ENCODE measurements around the gene GUSB. TPM values are rescaled to one million over a fixed set of nuclear protein-coding genes. Genes with fewer than 3 reads are reported as not detected.
A peak's percentile ranks its signal among the peaks of the same experiment; 100 is the strongest.
"Not testable (repeated sequence)": the region's sequence is repeated elsewhere in the genome, so short reads cannot be mapped to it uniquely, and the experiment has no call there.

GUSB gene
- 39.9 TPM for polyA plus RNA-seq (2012; ENCODE audit: missing spikeins)

DNA sequence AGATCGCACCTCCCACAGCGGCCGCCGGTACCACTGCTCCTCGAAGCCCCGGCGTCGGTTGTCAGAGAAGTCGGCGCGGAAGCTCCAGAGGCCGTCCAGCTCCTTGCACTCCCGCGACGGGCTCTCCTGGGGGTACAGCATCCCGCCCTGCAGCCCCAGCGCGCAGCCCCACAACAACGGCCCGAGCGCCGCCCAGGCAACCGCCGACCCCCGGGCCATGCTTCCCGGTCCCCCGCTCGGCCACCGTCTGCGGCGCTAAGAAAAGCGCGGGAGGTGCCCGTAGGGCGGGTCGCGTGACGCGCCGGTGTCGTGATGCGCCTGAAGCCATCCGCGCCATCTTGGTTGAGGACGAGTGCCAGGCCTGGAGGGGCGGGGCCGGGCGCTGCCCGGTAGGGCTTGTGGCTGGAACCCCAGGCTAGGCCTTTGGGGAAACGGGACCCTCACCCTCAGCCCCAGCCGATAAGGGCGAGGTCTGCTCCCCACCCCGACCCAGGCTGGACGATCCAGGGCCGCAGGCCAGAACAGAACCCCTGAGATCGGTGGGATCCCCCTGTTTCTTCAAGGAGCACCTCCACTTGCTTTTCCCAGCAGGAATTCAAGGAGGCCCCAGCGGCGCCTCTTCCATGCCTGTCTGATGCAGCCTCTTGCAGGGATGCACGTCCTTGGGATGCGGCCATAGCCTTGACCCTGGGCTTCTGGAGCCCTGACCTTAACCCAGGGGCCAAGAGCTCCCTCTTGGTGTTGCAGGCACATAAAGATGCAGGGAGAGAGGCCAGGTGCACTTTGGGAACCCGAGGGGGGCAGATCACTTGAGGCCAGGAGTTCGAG is at the start of gene GUSB:
TSS of gene GUSB (minus strand) at position 249 of the 828 bp plus-strand sequence. CDS start at position 219, 30 bp downstream.
- DNase-seq (ENCODE audit: insufficient read length) = peak; percentile 86
- FAIRE-seq = peak; percentile 95
- peak; percentile 76; the same call in 1 of the 2 replicates for TF ChIP-seq TAF1 (IDR thresholded peaks at IDR 0.05; ENCODE audit: borderline replicate concordance, low read depth, low read length)
- peak; percentile 91 for TF ChIP-seq POLR2A (IDR thresholded peaks at IDR 0.05; ENCODE audit: low read depth, low read length)
- peak; percentile 76 for TF ChIP-seq POLR2AphosphoS5 (IDR thresholded peaks at IDR 0.05; ENCODE audit: low read depth, low read length)

DNA sequence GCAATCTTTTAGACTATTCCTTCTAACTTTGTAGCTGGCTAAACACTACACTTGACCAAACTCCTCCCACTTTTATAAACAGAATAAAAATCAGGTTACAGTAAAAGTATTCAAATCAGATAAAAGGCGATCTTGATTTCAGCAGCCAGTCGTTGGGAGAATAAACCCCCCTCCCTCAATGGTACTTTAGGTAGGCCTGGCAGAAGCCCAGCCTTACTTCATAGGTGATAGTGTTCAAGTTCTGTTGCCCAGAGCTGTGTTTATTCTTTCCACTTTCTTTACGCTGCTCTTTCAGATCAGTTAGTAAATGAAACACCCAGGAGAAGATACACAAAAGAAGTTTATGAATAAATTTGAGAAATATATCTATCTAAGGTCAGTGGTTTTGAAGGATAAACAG is 46.3 kb upstream of the GUSB start:
- DNase-seq (ENCODE audit: insufficient read length); FAIRE-seq: not testable (repeated sequence)

DNA sequence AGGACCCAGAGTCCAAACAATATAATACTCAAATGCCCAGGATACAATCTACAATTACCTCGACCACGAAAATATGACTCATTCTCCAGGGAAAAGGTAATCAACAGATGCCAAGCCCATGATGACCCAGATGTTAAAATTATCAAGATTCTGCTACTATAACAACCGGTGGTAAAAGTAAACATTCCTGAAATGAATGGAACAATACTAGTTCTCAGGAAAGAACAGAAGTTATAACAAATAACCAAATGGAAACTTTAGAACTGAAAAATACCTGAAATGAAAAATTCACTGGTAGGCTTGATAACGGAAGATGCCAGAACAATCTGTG is 34.1 kb upstream of the GUSB start:
- DNase-seq (ENCODE audit: insufficient read length) = no peak
- no peak for TF ChIP-seq POLR2AphosphoS5 (IDR thresholded peaks at IDR 0.05; ENCODE audit: low read depth, low read length)
- TF ChIP-seq POLR2A (IDR thresholded peaks at IDR 0.05; ENCODE audit: low read depth, low read length) = no peak
- no peak for TF ChIP-seq TAF1 (IDR thresholded peaks at IDR 0.05; ENCODE audit: borderline replicate concordance, low read depth, low read length)
- no peak for FAIRE-seq

DNA sequence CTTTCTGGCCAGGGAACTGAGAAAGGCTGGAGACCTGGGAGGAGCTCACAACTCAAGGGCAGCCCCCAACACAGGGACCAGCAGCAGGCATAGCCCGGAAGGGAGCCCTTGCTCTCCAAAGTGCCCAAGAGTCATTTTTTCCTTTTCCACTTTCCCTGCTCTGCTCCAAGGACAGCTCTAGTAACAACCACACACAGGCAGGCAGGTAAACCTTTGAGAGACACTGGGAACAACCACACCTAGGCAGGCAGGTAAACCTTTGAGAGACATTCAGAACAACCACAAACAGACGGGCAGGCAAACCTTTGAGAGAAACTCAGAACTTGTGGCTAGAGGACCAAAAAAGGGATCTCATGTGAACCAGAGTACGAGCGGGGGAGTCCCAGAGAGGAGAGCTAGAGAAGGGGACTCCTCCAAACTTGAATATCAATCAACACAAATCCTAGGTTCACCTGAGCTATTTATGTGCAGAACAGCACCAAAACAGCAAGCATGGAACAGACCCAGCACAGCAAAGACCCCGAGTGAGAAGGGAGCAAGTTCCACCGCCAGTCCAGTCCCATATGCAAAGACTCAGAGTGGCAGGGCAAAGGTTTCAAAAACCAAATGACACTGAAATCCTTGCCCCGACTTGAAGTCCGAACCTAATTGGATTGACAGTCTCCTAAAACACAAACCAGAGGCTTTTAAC is 33.6 kb upstream of the GUSB start:
- no peak for DNase-seq (ENCODE audit: insufficient read length)
- FAIRE-seq = no peak
- TF ChIP-seq TAF1 (IDR thresholded peaks at IDR 0.05; ENCODE audit: borderline replicate concordance, low read depth, low read length) (no peak), POLR2AphosphoS5 (IDR thresholded peaks at IDR 0.05; ENCODE audit: low read depth, low read length) (no peak), POLR2A (IDR thresholded peaks at IDR 0.05; ENCODE audit: low read depth, low read length) (no peak)

DNA sequence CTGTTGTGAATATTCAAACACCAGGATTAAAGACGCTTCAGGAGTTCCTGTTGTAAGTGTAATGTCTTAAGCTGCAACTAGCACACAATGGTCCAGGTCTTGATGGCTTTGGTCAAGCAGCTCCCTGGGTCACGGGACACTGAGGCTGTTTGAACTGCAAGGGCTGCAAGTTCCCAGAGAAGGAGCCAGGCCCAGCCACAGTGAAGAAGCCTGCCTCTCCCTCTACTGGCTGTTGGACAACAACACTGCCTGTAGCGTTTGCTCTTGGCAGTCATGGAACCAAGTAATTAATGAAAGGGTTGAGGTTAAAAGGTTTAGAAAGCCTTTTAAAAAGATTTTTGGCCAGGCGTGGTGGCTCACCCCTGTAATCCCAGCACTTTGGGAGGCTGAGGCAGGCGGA is 31.9 kb upstream of the GUSB start:
- no peak for DNase-seq (ENCODE audit: insufficient read length)

DNA sequence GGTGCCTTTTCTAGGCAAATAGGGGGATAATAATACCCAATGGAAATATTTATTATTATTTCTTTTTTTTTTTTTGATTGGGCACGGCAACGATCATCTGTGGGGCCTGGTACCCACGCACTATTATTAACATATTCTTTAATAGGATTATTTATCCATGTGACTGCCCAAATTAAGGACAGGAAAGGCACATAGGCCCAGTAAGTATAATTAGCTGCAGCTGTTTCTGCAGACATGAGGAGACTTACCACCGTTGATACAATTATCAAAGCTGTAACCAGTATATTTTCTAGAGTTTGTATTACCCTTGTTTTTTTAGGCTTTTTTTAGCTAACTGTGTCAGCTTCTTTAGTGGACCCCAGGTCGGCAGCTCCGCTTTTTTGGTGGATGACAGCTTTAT is 25.2 kb upstream of the GUSB start:
- FAIRE-seq = no peak
- TF ChIP-seq POLR2AphosphoS5 (IDR thresholded peaks at IDR 0.05; ENCODE audit: low read depth, low read length) (no peak), POLR2A (IDR thresholded peaks at IDR 0.05; ENCODE audit: low read depth, low read length) (no peak), TAF1 (IDR thresholded peaks at IDR 0.05; ENCODE audit: borderline replicate concordance, low read depth, low read length) (no peak)
- DNase-seq (ENCODE audit: insufficient read length) = no peak

More for the DNA sequence above, 31.9 kb upstream of the GUSB start:
- no peak for FAIRE-seq
- no peak for TF ChIP-seq TAF1 (IDR thresholded peaks at IDR 0.05; ENCODE audit: borderline replicate concordance, low read depth, low read length)
- TF ChIP-seq POLR2AphosphoS5 (IDR thresholded peaks at IDR 0.05; ENCODE audit: low read depth, low read length) = no peak
- TF ChIP-seq POLR2A (IDR thresholded peaks at IDR 0.05; ENCODE audit: low read depth, low read length) = no peak

DNA sequence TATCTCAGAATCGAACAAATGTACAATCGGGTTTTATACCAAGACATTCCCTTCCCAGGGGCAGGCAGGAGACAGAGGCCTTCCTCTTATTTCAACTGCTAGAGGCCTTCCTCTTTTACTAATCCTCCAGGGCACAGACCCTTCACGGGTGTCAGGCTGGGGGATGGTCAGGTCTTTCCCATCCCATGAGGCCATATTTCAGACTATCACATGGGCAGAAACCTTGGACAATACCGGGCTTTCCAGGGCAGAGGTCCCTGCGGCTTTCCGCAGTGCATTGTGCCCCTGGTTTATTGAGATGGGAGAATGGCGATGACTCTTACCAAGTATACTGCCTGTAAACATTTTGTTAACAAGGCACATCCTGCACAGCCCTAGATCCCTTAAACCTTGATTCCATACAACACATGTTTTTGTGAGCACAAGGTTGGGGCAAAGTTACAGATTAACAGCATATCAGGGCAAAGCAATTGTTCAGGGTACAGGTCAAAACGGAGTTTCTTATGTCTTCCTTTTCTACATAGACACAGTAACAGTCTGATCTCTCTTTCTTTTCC is 23.2 kb upstream of the GUSB start:
- FAIRE-seq; DNase-seq (ENCODE audit: insufficient read length): not testable (repeated sequence)

DNA sequence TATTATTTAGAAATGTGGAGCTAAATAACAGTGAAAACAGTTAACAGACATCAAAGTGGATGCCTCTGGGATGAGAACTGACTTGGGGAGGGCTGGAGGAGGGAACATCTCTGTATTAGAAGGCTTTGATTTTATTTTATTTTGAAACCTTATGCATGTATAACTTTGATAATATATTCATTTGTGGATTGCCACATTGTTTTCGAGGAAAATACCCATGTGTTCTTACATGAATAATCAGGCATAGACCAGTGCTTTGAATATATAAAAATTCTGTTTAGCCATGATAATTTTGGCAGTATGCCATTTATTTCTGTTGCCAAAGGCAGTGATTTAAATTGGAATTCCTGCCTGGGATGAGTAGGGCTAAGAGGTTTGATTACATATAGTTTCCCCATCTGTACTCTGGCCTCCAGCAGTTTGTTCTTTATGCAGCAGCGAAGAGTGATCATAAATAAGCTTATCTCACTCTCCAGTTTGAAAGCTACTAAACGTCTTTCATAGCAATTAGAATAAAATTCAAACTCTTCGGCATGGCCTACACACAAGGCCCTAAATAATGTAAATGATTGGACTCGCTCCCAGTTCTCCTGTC is 18.9 kb upstream of the GUSB start:
- not testable (repeated sequence) for FAIRE-seq; DNase-seq (ENCODE audit: insufficient read length)

DNA sequence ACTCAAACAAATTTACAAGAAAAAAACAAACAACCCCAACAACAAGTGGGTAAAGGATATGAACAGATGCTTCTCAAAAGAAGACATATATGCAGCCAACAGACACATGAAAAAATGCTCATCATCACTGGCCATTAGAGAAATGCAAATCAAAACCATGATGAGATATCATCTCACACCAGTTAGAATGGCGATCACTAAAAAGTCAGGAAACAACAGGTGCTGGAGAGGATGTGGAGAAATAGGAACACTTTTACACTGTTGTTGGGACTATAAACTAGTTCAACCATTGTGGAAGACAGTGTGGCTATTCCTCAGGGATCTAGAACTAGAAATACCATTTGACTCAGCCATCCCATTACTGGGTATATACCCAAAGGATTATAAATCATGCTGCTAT is 13.0 kb upstream of the GUSB start:
- DNase-seq (ENCODE audit: insufficient read length); FAIRE-seq: not testable (repeated sequence)

DNA sequence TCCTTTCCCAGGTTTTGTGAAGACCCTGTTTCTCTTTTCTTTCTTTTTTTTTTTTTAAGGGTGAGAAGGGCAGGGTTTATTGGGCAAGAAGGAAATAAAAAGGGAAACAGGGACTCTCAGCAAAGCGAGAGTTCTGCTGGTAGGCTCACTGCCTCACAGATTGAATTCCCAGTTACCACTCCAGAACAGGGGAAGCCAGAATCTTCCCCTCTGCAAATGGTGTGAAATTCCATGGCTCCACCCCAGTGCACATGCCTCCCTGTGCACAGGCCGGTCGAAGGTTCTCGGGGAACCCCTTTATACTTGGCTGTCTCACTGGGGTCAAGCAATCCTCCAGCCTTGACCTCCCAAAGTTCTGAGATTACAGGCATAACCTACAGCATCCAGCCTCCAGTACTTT is 10.5 kb upstream of the GUSB start:
- TF ChIP-seq TAF1 (IDR thresholded peaks at IDR 0.05; ENCODE audit: borderline replicate concordance, low read depth, low read length) (no peak), POLR2A (IDR thresholded peaks at IDR 0.05; ENCODE audit: low read depth, low read length) (no peak), POLR2AphosphoS5 (IDR thresholded peaks at IDR 0.05; ENCODE audit: low read depth, low read length) (no peak)
- DNase-seq (ENCODE audit: insufficient read length) (no peak), FAIRE-seq (no peak)

DNA sequence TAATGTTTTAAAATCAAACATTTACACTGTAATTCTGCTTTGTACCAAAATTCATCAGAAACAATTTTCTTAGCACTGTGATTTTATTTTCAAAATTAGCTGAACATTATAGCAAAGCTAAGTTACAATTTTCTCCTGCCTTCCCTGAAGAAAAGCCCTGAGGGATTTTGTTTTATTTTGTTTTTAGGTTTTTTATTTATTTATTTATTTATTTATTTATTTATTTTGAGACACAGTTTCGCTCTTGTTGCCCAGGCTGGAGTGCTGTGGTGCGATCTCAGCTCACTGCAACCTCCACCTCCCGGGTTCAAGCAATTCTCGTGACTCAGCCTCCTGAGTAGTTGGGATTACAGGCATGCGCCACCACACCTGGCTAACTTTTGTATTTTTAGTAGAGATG is 9.8 kb upstream of the GUSB start:
- FAIRE-seq; DNase-seq (ENCODE audit: insufficient read length): not testable (repeated sequence)

DNA sequence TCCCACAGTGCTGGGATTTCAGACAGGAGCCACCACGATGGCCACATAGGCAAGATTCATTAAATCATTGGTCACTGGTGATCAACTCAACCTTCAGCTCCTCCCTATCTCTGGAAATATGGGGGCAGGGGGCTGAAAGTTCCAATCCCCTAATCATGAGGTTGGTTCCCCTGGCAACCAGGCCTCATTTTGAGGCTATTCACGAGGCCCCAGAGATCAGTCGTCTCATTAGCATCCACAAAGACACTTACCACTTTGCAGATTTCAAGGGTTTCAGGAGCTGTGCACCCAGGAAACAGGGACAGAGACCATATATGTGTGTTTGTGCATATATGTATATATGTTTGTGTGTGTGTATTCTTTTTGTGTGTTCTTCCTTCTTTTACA is 7.7 kb upstream of the GUSB start:
- FAIRE-seq (no peak), DNase-seq (ENCODE audit: insufficient read length) (no peak)
- TF ChIP-seq TAF1 (IDR thresholded peaks at IDR 0.05; ENCODE audit: borderline replicate concordance, low read depth, low read length) (no peak), POLR2A (IDR thresholded peaks at IDR 0.05; ENCODE audit: low read depth, low read length) (no peak), POLR2AphosphoS5 (IDR thresholded peaks at IDR 0.05; ENCODE audit: low read depth, low read length) (no peak)

DNA sequence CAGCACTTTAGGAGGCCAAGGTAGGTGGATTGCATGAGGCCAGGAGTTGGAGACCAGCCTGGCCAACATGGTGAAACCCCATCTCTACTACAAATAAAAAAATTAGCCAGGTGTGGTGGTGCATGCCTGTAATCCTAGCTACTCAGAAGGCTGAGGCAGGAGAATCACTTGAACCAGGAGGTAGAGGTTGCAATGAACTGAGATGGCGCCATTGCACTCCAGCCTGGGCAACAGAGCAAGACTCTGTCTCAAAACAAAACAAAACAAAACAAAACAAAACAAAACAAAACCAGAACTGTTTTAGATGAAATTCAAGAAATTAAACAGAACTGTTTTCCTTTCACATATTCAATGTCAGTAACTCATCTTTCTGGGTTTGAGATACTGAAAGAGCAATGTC is 6.5 kb upstream of the GUSB start:
- DNase-seq (ENCODE audit: insufficient read length); FAIRE-seq: not testable (repeated sequence)
